ENCODE results near the gene KDM4B. TPM values are rescaled to one million over a fixed set of nuclear protein-coding genes. Genes with fewer than 3 reads are reported as not detected.

KDM4B gene
- total RNA-seq, 1 experiment from 2014 or later = 43.7 TPM

- no peak overlapping the region for H3K18ac ChIP-seq (ENCODE audit: insufficient read length, low read depth, low read length)
- no peaks in the 10 kb centered on the region for H3K27me3 ChIP-seq (ENCODE audit: insufficient read depth, low read length)
- H2BK15ac ChIP-seq (ENCODE audit: low read depth, low read length) = no peak overlapping the region
- H3K36me3 Mint-ChIP-seq (ENCODE audit: insufficient read depth in 1 of 3, low read depth in 3 of 3) = peaks cover 15 to 35% (median 21%) of the 10 kb centered on the region in 3 experiments; a peak in 6 of 7 replicates
- H3K23ac ChIP-seq (ENCODE audit: insufficient read length, low read depth, low read length) = no peak overlapping the region
- no peaks in the 10 kb centered on the region for H3K27me3 Mint-ChIP-seq (ENCODE audit: low read depth)
- H2AFZ ChIP-seq (ENCODE audit: low read length) = no peak overlapping the region
- no peaks in the 10 kb centered on the region for H3K4me1 ChIP-seq (ENCODE audit: insufficient read depth, low read length)
- no peaks in the 10 kb centered on the region for H3K23me2 ChIP-seq (ENCODE audit: insufficient read length, low read depth, low read length, poor library complexity, severe bottlenecking)
- H4K91ac ChIP-seq (ENCODE audit: insufficient read length, low read depth, low read length) = no peak overlapping the region
- H3K27ac ChIP-seq (ENCODE audit: insufficient read length, low read depth, low read length) = no peak overlapping the region
- H4K5ac ChIP-seq (ENCODE audit: insufficient read length, low read depth, low read length) = no peak overlapping the region
- no peak overlapping the region for H3K56ac ChIP-seq (ENCODE audit: insufficient read length, low read depth, low read length)
- no peak overlapping the region for H3K27ac Mint-ChIP-seq
- no peak overlapping the region for H2AK5ac ChIP-seq (ENCODE audit: insufficient read length, low read length)
- H3K4me3 Mint-ChIP-seq = no peak overlapping the region
- DNase-seq = no peak
- H3K4ac ChIP-seq (ENCODE audit: low read depth, low read length) = no peak overlapping the region
- no peak for TF ChIP-seq CTCF (conservative IDR thresholded peaks at IDR 0.05)
- H3K9me3 ChIP-seq (ENCODE audit: control insufficient read depth, low read depth, low read length) = no peaks in the 10 kb centered on the region
- H3K9ac ChIP-seq (ENCODE audit: extremely low read depth, insufficient read length, low read length) = no peak overlapping the region
- H2BK20ac ChIP-seq (ENCODE audit: low read depth, low read length, poor library complexity, severe bottlenecking) = no peak overlapping the region
- no peaks in the 10 kb centered on the region for H3K79me2 ChIP-seq (ENCODE audit: insufficient read depth, low read length)
- H3K4me2 ChIP-seq (ENCODE audit: insufficient read depth, insufficient read length, low read length) = no peak overlapping the region
- H3K14ac ChIP-seq (ENCODE audit: insufficient read depth, low read length) = no peak overlapping the region
- H3T11ph ChIP-seq (ENCODE audit: low read length) = no peak overlapping the region
- H3K79me1 ChIP-seq (ENCODE audit: insufficient read depth, low read depth, low read length, poor library complexity, severe bottlenecking) = no peaks in the 10 kb centered on the region
- H4K8ac ChIP-seq (replicated peaks; ENCODE audit: insufficient read length, low read depth, low read length) = no peak overlapping the region
- H3K4me1 Mint-ChIP-seq = no peaks in the 10 kb centered on the region
- WGBS (ENCODE audit: extremely low coverage, insufficient read length, low lambda C conversion rate) = no CpG with 5 or more reads among the region's 4 CpGs
- no peaks in the 10 kb centered on the region for H4K20me1 ChIP-seq (ENCODE audit: control insufficient read depth, insufficient read depth, insufficient read length)
- peaks cover 19 to 24% of the 10 kb centered on the region in 2 experiments for H3K9me3 Mint-ChIP-seq
- H2BK120ac ChIP-seq (ENCODE audit: low read depth, low read length, poor library complexity, severe bottlenecking) = no peak overlapping the region
- no peak overlapping the region for H2BK12ac ChIP-seq (ENCODE audit: insufficient read length, low read depth, low read length)
- H2BK5ac ChIP-seq (ENCODE audit: insufficient read length, low read length) = no peak overlapping the region
Measured at GRCh38 chr19:5200844-5201243, 231.9 kb downstream of the KDM4B start.
